ENCODE data around the gene TPK1. TPM values are rescaled to one million over a fixed set of nuclear protein-coding genes. Genes with fewer than 3 reads are reported as not detected.

The TPK1 gene
- total RNA-seq, 1 donor, result 6.9 TPM

DNA sequence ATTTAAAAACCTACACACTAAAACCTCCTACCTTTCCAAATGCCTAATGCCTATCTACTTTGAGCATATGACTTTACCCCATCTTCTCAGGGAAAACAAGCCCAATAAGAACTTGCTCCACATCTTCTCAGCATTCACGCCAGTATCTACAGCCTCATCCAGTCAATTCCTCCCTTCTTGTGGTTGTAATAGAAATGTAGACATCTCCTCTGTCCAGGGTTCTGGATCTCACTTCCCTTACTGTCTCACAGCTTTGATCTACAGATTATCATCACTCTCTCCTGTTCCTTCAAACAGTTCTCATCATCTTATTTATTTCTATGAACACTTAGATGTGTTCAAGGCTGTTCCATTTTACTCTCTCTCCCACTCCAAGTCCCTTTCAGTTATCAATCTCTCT, 361.9 kb downstream of the TPK1 start:
- no peaks in the 10 kb centered on the region for H3K4me1 ChIP-seq (ENCODE audit: insufficient read depth, low read length)
- H3K27ac ChIP-seq (ENCODE audit: low read depth, low read length), result no peak overlapping the region
- no peak overlapping the region for H2AFZ ChIP-seq (ENCODE audit: low read length)
- no peaks in the 10 kb centered on the region for H3K9me3 ChIP-seq (ENCODE audit: low read depth, low read length)
- H3K4me2 ChIP-seq (ENCODE audit: insufficient read depth, low read length), result no peak overlapping the region
- no peaks in the 10 kb centered on the region for H4K20me1 ChIP-seq (ENCODE audit: insufficient read depth, low read length)
- no peaks in the 10 kb centered on the region for H3K36me3 ChIP-seq (ENCODE audit: insufficient read depth, low read length)
- no peak for DNase-seq (ENCODE audit: insufficient read length, low spot score, missing footprints)
- no peaks in the 10 kb centered on the region for H3K79me2 ChIP-seq (ENCODE audit: insufficient read depth, low read length)
- TF ChIP-seq, protein P1, sequence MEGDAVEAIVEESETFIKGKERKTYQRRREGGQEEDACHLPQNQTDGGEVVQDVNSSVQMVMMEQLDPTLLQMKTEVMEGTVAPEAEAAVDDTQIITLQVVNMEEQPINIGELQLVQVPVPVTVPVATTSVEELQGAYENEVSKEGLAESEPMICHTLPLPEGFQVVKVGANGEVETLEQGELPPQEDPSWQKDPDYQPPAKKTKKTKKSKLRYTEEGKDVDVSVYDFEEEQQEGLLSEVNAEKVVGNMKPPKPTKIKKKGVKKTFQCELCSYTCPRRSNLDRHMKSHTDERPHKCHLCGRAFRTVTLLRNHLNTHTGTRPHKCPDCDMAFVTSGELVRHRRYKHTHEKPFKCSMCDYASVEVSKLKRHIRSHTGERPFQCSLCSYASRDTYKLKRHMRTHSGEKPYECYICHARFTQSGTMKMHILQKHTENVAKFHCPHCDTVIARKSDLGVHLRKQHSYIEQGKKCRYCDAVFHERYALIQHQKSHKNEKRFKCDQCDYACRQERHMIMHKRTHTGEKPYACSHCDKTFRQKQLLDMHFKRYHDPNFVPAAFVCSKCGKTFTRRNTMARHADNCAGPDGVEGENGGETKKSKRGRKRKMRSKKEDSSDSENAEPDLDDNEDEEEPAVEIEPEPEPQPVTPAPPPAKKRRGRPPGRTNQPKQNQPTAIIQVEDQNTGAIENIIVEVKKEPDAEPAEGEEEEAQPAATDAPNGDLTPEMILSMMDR (IDR thresholded peaks at IDR 0.05; ENCODE audit: extremely low read depth, low read depth, low read length), result no peak
- no peaks in the 10 kb centered on the region for H3K27me3 ChIP-seq (ENCODE audit: insufficient read depth, low read length)
- H3K4me3 ChIP-seq (ENCODE audit: insufficient read depth, low read length), result no peak overlapping the region

DNA sequence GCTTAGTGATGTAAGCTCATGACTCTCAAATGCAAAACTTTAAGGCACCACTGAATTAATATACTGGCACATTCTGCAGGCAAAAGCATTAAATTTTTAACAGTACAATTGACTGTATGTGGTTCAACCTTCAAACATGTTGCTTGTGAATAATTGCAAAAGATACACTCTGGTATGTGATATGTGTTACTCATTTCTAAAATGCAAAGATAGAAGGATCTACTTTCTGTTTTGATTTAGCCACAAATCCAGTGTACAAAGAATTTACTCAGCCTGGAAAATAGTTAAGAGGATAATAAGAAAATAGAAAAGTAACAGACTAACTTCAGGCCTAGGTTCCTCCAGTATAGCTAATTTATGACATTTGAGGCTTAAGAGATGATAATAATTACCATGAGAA, 365.8 kb downstream of the TPK1 start:
- no peak for DNase-seq (ENCODE audit: insufficient read length, low spot score, missing footprints)
- H3K79me2 ChIP-seq (ENCODE audit: insufficient read depth, low read length), result no peaks in the 10 kb centered on the region
- no peak overlapping the region for H3K4me3 ChIP-seq (ENCODE audit: insufficient read depth, low read length)
- no peaks in the 10 kb centered on the region for H3K4me1 ChIP-seq (ENCODE audit: insufficient read depth, low read length)
- H3K4me2 ChIP-seq (ENCODE audit: insufficient read depth, low read length), result no peak overlapping the region
- no peaks in the 10 kb centered on the region for H3K36me3 ChIP-seq (ENCODE audit: insufficient read depth, low read length)
- no peak overlapping the region for H2AFZ ChIP-seq (ENCODE audit: low read length)
- H3K9me3 ChIP-seq (ENCODE audit: low read depth, low read length), result no peaks in the 10 kb centered on the region
- no peaks in the 10 kb centered on the region for H3K27me3 ChIP-seq (ENCODE audit: insufficient read depth, low read length)
- no peaks in the 10 kb centered on the region for H4K20me1 ChIP-seq (ENCODE audit: insufficient read depth, low read length)
- H3K27ac ChIP-seq (ENCODE audit: low read depth, low read length), result no peak overlapping the region
- TF ChIP-seq, protein P1 (IDR thresholded peaks at IDR 0.05; ENCODE audit: extremely low read depth, low read depth, low read length), result no peak

DNA sequence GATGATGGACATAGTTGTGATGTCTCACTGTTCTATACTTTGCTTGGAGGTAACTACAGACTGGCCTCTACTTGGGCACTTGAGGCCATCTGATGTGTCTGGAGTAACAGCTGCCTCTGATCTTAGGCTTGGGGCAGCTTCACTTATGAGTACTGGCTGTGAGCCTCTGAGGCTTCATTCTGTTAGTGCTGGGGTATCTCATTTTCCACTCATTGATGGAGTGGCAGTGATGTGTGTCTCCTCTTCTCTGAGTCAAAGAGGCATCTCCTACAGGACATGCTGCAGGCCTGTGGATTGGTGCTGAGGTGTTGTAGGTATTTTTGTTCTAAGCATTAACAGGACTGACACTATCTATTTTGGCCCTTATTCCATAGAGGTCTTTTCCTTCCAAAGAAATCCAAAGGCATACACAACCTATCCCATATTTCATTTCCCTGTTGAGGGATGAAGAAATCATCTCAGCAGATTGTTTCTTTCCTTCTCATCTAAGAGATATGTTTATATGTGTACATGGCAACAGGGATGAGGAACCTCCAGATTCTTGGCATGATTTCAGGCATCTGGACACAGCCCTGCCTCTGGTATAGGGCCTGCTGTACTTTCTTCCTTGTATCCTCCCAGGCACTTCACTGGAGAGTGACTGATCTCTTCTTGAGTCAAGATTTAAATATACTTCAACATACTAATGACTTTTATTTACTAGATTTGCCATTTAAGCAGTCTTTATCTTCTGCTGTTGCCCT, 366.7 kb downstream of the TPK1 start:
- no peaks in the 10 kb centered on the region for H3K4me1 ChIP-seq (ENCODE audit: insufficient read depth, low read length)
- no peak overlapping the region for H3K27ac ChIP-seq (ENCODE audit: low read depth, low read length)
- H4K20me1 ChIP-seq (ENCODE audit: insufficient read depth, low read length), result no peaks in the 10 kb centered on the region
- no peak overlapping the region for H3K4me2 ChIP-seq (ENCODE audit: insufficient read depth, low read length)
- TF ChIP-seq, protein P1 (IDR thresholded peaks at IDR 0.05; ENCODE audit: extremely low read depth, low read depth, low read length), result no peak
- H3K27me3 ChIP-seq (ENCODE audit: insufficient read depth, low read length), result no peaks in the 10 kb centered on the region
- H3K36me3 ChIP-seq (ENCODE audit: insufficient read depth, low read length), result no peaks in the 10 kb centered on the region
- H3K79me2 ChIP-seq (ENCODE audit: insufficient read depth, low read length), result no peaks in the 10 kb centered on the region
- H2AFZ ChIP-seq (ENCODE audit: low read length), result no peak overlapping the region
- H3K9me3 ChIP-seq (ENCODE audit: low read depth, low read length), result no peaks in the 10 kb centered on the region
- DNase-seq (ENCODE audit: insufficient read length, low spot score, missing footprints), result no peak
- no peak overlapping the region for H3K4me3 ChIP-seq (ENCODE audit: insufficient read depth, low read length)

DNA sequence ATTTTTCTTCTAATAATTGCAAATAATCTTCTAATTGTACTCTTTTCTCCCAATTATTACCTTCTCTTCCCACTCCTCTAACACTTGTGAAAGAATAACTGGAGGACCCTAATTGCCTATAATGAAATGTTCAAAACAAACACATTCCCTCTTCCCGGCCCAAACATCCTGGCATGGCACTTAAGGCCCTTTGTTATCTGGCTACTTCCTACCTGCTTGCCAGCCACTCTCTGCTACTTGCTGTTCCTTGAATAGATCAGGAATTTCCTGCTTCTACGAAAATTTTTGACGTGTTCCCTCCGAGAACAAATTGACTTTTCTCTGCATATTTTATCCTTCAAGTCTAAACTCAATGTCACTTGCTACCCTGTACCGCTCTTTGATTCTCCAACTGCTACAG, 376.2 kb downstream of the TPK1 start:
- TF ChIP-seq, protein P1 (IDR thresholded peaks at IDR 0.05; ENCODE audit: extremely low read depth, low read depth, low read length), result no peak

More for the DNA sequence above, 376.2 kb downstream of the TPK1 start:
- H3K9me3 ChIP-seq (ENCODE audit: low read depth, low read length), result no peaks in the 10 kb centered on the region
- no peak overlapping the region for H3K27ac ChIP-seq (ENCODE audit: low read depth, low read length)
- no peak overlapping the region for H2AFZ ChIP-seq (ENCODE audit: low read length)
- DNase-seq (ENCODE audit: insufficient read length, low spot score, missing footprints), result no peak
- no peak overlapping the region for H3K4me3 ChIP-seq (ENCODE audit: insufficient read depth, low read length)
- H3K27me3 ChIP-seq (ENCODE audit: insufficient read depth, low read length), result no peaks in the 10 kb centered on the region
- no peaks in the 10 kb centered on the region for H3K36me3 ChIP-seq (ENCODE audit: insufficient read depth, low read length)
- no peak overlapping the region for H3K4me2 ChIP-seq (ENCODE audit: insufficient read depth, low read length)
- H3K79me2 ChIP-seq (ENCODE audit: insufficient read depth, low read length), result no peaks in the 10 kb centered on the region
- H3K4me1 ChIP-seq (ENCODE audit: insufficient read depth, low read length), result no peaks in the 10 kb centered on the region
- no peaks in the 10 kb centered on the region for H4K20me1 ChIP-seq (ENCODE audit: insufficient read depth, low read length)
